Measurements from ENCODE around the gene ZNF287. TPM values are rescaled to one million over a fixed set of nuclear protein-coding genes. Genes with fewer than 3 reads are reported as not detected.
A peak's percentile ranks its signal among the peaks of the same experiment; 100 is the strongest.
"Not testable (repeated sequence)": the region's sequence is repeated elsewhere in the genome, so short reads cannot be mapped to it uniquely, and the experiment has no call there.

ZNF287 gene
- total and polyA plus RNA-seq, 2 donors = 7.4 to 18.2 TPM

DNA sequence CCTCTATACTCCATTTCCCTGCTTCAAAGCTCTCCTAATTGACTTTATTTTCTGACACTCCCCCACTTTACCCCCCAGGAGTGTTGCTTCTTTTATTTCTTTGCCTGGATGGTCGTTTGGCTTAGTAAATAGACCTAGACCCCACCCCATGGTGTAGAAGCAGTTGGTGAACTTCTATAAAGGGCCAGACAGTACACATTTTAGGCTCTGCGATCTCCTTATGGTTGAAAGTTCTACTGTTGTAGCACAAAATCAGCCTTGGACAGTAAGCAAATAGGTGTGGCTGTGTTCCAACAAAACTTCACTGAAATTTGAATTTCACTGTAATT lies 31.9 kb downstream of the ZNF287 start:
- H3K27ac ChIP-seq (ENCODE audit: low read depth) = no peak overlapping the region
- WGBS = 46% methylated on average over 2 of the region's 2 CpGs
- DNase-seq (ENCODE audit: extremely low spot score) = no peak
- H3K4me3 ChIP-seq (ENCODE audit: low read depth, low read length) = no peak overlapping the region
- no peaks in the 10 kb centered on the region for H3K4me1 ChIP-seq (ENCODE audit: insufficient read depth)
- H3K36me3 ChIP-seq (ENCODE audit: insufficient read depth) = no peaks in the 10 kb centered on the region

DNA sequence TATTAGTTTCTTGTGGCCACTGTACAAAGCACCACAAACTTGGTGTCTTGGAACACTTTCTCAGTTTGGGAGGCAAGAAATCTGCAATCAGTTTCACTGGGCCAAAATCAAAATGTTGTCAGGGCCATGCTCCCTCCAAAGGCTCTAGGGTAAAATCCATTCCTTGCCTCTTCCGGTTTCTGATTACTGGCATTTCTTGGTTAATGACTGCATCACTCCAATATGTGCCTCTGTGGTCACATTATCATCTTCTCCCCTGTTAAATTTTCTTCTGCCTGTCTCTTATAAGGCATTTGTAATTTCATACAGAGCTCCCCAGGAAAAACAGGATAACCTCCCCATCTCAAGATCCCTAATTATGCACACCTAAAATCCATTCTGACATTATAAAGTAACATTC lies 34.8 kb downstream of the ZNF287 start:
- no peak overlapping the region for H3K27ac ChIP-seq (ENCODE audit: low read depth)
- 89% methylated on average over 1 of the region's 1 CpG for WGBS
- DNase-seq (ENCODE audit: extremely low spot score) = no peak
- H3K36me3 ChIP-seq (ENCODE audit: insufficient read depth) = no peaks in the 10 kb centered on the region
- no peaks in the 10 kb centered on the region for H3K4me1 ChIP-seq (ENCODE audit: insufficient read depth)
- H3K4me3 ChIP-seq (ENCODE audit: low read depth, low read length) = no peak overlapping the region

DNA sequence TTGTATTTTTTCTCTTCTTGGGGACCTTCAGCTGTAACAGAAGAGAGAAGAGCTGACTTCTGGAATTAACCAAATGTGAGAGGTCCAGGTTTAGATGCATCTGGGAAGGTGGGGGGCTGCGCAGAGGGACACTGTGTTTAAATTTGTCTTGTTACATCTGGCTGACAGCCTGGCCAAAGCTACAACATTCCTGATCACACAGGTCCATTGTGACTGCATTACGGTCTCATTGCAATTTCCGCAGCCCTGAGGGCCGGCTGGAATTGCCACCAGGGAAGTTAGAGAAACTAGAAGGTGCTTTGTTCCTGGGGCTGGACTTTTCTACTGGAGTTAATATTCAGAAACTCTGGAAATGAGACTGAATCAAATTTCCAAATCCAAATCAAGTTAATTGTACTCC lies 39.1 kb downstream of the ZNF287 start:
- 73% methylated on average over 4 of the region's 4 CpGs for WGBS
- DNase-seq (ENCODE audit: extremely low spot score) = no peak
- Histone ChIP-seq H3K4me3 (ENCODE audit: low read depth, low read length) (no peak overlapping the region), H3K36me3 (ENCODE audit: insufficient read depth) (no peaks in the 10 kb centered on the region), H3K4me1 (ENCODE audit: insufficient read depth) (no peaks in the 10 kb centered on the region), H3K27ac (ENCODE audit: low read depth) (no peak overlapping the region)

DNA sequence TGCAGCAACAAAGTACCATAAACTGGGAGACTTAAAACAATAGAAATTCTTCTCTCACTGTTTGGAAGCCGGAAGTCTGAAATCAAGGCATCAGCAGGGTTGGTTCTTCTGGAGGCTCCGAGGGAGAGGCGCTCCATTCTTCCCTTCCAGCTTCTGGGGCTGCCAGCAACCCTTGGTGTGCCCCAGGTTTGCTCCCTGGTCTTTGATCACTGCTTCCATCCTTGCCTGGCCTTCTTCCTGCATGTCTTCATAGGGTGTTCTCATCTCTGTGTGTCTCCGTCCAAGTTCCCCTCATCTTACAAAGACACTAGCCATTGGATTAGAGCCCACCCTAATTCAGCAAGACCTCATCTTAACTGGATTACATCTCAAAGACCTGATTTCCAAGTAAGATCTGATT lies 41.7 kb downstream of the ZNF287 start:
- WGBS = 82% methylated on average over 4 of the region's 4 CpGs

DNA sequence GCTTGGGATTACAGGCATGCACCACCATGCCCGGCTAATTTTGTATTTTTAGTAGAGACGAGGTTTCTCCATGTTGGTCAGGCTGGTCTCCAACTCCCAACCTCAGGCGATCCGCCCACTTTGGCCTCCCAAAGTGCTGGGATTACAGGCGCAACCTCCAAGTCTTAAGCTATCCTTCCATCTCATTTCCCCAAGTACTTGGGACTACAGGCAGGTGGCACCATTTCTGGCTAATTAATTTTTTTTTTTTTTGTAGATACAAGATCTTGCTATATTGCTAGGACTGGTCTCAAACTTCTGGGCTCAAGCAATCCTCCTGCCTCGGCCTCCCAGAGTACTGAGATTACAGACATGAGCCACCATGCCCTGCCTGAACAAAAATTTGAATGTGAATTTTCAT lies 43.4 kb downstream of the ZNF287 start:
- H3K4me3 ChIP-seq (ENCODE audit: low read depth, low read length); H3K36me3 ChIP-seq (ENCODE audit: insufficient read depth); H3K27ac ChIP-seq (ENCODE audit: low read depth); DNase-seq (ENCODE audit: extremely low spot score); H3K4me1 ChIP-seq (ENCODE audit: insufficient read depth): not testable (repeated sequence)
- WGBS = 92% methylated on average over 6 of the region's 6 CpGs

More for the DNA sequence above, 41.7 kb downstream of the ZNF287 start:
- Histone ChIP-seq H3K36me3 (ENCODE audit: insufficient read depth) (no peaks in the 10 kb centered on the region), H3K27ac (ENCODE audit: low read depth) (no peak overlapping the region), H3K4me3 (ENCODE audit: low read depth, low read length) (no peak overlapping the region), H3K4me1 (ENCODE audit: insufficient read depth) (no peaks in the 10 kb centered on the region)
- no peak for DNase-seq (ENCODE audit: extremely low spot score)

DNA sequence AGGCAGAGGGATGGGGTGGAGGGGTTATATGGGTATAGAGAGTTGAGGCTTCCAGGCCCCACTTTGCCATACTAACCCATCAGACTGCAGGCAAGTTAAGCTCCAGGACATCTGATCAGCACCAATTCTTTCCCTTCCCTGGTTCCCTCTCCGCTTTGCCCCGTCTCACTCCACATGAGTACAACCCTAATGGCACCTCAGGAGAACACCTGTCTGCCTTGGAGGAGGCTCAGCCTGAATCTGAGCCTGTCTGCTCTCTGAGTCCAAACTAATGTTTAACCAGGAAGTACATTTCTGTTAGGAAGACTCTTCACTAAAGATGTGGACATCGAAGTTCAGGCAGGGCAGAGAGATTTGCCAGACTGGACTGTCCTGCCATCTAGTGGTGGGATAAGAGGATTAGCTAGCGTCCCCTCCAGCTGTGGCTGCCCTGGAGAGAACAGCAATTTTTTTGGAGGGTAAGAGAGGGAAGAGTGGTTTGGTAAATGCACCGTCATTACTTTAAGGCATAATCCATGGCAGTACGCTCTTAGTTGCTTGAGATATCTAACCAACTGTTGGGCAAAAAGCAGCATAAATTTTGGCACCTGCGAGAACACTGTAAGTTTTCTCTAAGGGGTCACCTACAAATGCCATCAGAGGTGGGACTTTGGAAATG lies 47.8 kb downstream of the ZNF287 start:
- peak; percentile 69 for DNase-seq (ENCODE audit: extremely low spot score)
- Histone ChIP-seq H3K27ac (ENCODE audit: low read depth) (no peak overlapping the region), H3K4me1 (ENCODE audit: insufficient read depth) (no peaks in the 10 kb centered on the region), H3K36me3 (ENCODE audit: insufficient read depth) (no peaks in the 10 kb centered on the region), H3K4me3 (ENCODE audit: low read depth, low read length) (no peak overlapping the region)
- 29% methylated on average over 7 of the region's 7 CpGs for WGBS

DNA sequence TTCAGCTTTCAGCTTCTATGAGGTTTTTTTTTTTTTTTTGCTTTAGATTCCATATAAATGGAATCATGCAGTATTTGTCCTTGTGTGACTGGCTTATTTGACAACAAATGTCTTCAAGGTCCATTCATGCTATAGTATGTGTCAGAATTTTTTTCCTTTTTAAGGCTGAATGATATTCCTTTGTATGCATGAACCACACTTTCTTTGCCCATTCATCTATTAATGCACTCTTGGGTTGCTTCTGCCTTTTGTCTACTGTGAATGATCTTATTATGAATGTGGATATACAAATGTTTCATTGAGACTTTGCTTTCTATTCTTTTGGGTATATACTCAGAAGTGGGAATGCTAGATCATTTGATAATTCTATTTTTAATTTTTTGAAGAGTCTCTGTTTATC lies 50.0 kb downstream of the ZNF287 start:
- Histone ChIP-seq H3K4me3 (ENCODE audit: low read depth, low read length) (no peak overlapping the region), H3K36me3 (ENCODE audit: insufficient read depth) (no peaks in the 10 kb centered on the region), H3K4me1 (ENCODE audit: insufficient read depth) (no peaks in the 10 kb centered on the region), H3K27ac (ENCODE audit: low read depth) (no peak overlapping the region)
- no peak for DNase-seq (ENCODE audit: extremely low spot score)

DNA sequence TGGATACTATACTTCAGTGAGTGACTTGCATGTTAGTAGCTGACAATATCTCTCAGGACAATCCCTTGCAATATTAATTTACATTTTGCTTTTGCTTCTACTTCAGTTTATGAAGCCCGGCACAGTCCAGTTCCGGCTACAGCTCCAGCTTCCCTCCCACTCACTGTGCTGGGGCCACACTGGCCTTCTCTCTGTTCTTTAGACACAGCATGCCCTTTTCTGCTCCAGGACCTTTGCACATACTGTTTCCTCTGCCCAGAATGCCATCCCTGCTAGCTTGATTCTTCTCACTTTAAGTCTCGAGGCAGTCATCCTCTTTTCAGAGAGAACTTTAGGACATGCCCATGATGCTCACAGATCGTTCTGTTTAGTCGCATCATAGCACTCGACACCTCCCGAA lies 51.5 kb downstream of the ZNF287 start:
- WGBS = 86% methylated on average over 7 of the region's 7 CpGs
- no peak for DNase-seq (ENCODE audit: extremely low spot score)
- Histone ChIP-seq H3K4me3 (ENCODE audit: low read depth, low read length) (no peak overlapping the region), H3K4me1 (ENCODE audit: insufficient read depth) (no peaks in the 10 kb centered on the region), H3K27ac (ENCODE audit: low read depth) (no peak overlapping the region), H3K36me3 (ENCODE audit: insufficient read depth) (no peaks in the 10 kb centered on the region)

DNA sequence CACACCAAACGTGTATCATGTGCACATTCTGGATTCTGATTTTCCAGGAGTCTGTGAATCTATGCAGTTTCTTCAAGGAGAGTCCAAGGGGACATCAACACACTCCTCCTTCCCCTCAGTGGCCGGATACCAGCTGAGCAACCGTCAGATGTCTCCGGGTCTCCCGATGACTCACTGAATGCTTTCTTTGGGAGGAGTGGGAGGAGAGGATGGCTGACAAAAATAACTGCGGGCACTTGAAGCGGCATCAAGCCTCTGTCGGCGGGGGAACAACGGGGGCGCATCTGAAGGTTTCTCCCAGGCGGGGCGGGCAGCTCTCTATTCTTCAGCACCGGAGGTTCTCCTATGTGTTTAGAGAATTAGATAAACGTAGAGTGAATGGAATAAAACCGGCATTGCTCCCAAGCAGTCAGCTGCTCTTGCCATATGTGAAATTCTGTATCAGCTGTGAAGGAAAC lies 52.4 kb downstream of the ZNF287 start:
- H3K27ac ChIP-seq (ENCODE audit: low read depth) = no peak overlapping the region

DNA sequence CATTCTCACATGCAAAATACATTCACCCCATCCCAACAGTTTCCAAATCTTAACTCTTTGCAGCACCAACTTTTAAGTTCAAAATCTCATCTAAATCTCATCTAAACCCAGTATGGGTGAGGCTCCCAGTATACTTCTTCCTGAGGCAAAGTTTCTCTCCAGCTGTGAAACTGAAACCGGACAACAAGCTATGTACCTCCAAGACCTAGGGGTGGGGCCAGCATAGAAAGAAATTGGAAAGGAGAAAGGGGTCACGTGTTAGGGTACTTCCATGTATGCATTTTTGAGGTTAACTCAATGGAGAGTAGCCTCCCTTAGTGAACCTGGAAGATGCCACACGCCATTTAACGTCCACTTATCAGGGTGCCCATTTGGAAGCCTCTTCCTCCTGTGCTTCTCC lies 53.1 kb downstream of the ZNF287 start:
- no peak overlapping the region for H3K27ac ChIP-seq (ENCODE audit: low read depth)
- 91% methylated on average over 4 of the region's 4 CpGs for whole genome bisulfite sequencing

More for the DNA sequence above, 52.4 kb downstream of the ZNF287 start:
- H3K36me3 ChIP-seq (ENCODE audit: insufficient read depth) = no peaks in the 10 kb centered on the region
- no peaks in the 10 kb centered on the region for H3K4me1 ChIP-seq (ENCODE audit: insufficient read depth)
- H3K4me3 ChIP-seq (ENCODE audit: low read depth, low read length) = no peak overlapping the region
- 10% methylated on average over 16 of the region's 16 CpGs for WGBS
- DNase-seq (ENCODE audit: extremely low spot score) = no peak

DNA sequence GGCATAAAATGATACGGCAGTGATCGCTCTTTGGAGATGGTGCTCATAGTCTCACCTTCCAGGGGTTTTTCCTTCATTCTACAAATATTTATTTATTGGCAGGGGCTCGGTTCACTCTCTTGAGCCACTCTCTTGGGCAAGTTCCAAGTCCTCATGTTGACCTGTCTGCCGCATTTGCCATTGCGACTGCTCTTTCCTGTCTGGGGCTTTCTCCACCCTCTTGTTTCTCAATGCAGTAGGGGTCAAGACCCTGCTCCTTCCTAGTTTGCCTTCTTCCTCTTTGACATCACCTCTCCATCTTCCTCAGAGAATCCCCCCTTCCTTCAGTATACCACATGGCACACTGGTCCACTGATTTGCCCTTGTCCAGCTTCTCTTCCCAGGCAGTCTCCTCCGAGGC lies 55.1 kb downstream of the ZNF287 start:
- no peak overlapping the region for H3K4me3 ChIP-seq (ENCODE audit: low read depth, low read length)
- H3K4me1 ChIP-seq (ENCODE audit: insufficient read depth) = no peaks in the 10 kb centered on the region
- H3K27ac ChIP-seq (ENCODE audit: low read depth) = no peak overlapping the region
- WGBS = 85% methylated on average over 6 of the region's 6 CpGs
- no peaks in the 10 kb centered on the region for H3K36me3 ChIP-seq (ENCODE audit: insufficient read depth)
- no peak for DNase-seq (ENCODE audit: extremely low spot score)

More for the DNA sequence above, 53.1 kb downstream of the ZNF287 start:
- no peaks in the 10 kb centered on the region for H3K4me1 ChIP-seq (ENCODE audit: insufficient read depth)
- H3K4me3 ChIP-seq (ENCODE audit: low read depth, low read length) = no peak overlapping the region
- no peak for DNase-seq (ENCODE audit: extremely low spot score)
- H3K36me3 ChIP-seq (ENCODE audit: insufficient read depth) = no peaks in the 10 kb centered on the region

DNA sequence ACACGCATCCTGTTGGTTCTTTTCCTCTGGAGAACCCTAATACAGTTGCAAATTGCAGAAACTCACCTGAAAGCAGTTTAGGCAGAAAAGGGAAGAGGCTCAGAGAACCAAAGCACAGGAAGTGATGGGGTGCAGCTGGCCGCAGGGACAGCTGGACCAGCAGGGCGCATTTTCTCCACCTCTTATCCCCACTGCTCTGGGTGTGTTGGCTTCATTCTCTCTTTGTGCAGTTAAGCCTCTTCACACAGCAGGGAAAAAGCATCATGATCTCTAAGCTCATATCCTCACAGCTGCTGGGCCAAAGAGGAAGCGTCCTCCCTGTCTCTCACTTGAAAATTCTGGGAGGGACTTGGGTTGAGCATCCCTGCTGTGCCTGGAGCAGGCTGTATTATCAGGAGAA lies 57.0 kb downstream of the ZNF287 start:
- H3K4me1 ChIP-seq (ENCODE audit: insufficient read depth) = no peaks in the 10 kb centered on the region
- H3K4me3 ChIP-seq (ENCODE audit: low read depth, low read length) = no peak overlapping the region
- no peak for DNase-seq (ENCODE audit: extremely low spot score)
- 49% methylated on average over 4 of the region's 4 CpGs for WGBS
- H3K36me3 ChIP-seq (ENCODE audit: insufficient read depth) = no peaks in the 10 kb centered on the region
- no peak overlapping the region for H3K27ac ChIP-seq (ENCODE audit: low read depth)

DNA sequence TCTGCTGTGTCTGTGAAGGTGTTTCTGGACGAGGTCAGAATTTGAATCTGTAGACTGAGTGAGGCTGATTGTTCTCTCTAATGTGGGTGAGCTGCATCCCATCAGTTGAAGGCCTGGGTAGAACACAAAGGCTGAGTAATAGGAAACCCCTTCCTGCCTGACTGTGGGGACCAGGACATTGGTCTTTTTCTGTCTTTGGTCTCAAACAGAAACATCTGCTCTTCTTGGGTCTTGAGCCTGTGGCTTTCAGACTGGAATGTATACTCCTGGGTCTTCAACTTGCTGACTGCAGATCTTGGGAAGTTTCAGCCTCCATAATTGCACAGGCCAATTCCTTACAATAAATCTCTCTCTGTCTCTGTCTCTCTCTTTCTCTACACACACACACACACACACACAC lies 57.4 kb downstream of the ZNF287 start:
- 82% methylated on average over 1 of the region's 1 CpG for WGBS

DNA sequence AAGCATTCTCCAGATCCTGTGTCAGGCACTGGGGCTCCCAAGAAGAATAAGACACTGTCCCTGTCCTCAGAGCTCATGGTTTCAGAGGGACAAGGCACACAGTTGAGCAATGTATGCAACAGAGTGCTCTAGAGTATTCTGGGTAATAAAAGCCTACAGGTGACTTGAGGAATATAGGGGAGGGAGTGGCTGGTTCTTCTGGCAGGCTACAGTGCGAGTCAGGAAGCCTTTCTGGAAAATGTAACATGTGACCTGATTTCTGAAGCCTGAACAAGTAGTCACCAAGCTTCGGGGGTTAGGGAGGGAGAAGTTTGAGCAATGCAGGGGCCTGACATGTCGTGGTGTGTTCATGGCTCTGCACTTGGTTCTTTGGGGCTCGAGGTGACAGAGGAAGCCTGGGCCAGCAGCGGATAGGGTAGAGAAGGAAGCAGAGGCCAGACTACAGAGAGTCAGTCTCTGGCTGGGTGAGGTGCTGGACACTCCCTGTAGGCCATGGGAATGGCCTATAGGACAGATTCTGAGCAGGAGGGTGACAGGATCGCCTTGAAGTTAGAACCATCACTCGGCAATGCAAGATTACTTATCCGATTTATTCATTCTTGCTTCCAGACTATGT lies 61.0 kb downstream of the ZNF287 start:
- WGBS = 73% methylated on average over 8 of the region's 8 CpGs
- no peak overlapping the region for H3K27ac ChIP-seq (ENCODE audit: low read depth)
- no peaks in the 10 kb centered on the region for H3K36me3 ChIP-seq (ENCODE audit: insufficient read depth)
- no peak overlapping the region for H3K4me3 ChIP-seq (ENCODE audit: low read depth, low read length)
- no peak for DNase-seq (ENCODE audit: extremely low spot score)
- no peaks in the 10 kb centered on the region for H3K4me1 ChIP-seq (ENCODE audit: insufficient read depth)

More for the DNA sequence above, 57.4 kb downstream of the ZNF287 start:
- no peak for DNase-seq (ENCODE audit: extremely low spot score)
- Histone ChIP-seq H3K4me3 (ENCODE audit: low read depth, low read length) (no peak overlapping the region), H3K27ac (ENCODE audit: low read depth) (no peak overlapping the region), H3K4me1 (ENCODE audit: insufficient read depth) (no peaks in the 10 kb centered on the region), H3K36me3 (ENCODE audit: insufficient read depth) (no peaks in the 10 kb centered on the region)

Data from urinary bladder (tissue), 4 donors.